Urinary bladder (tissue), 4 donors: Measurements from ENCODE around the gene VWCE. TPM values are rescaled to one million over a fixed set of nuclear protein-coding genes. Genes with fewer than 3 reads are reported as not detected.

Experiments used
- DNase-seq: peaks from one replicate; pipeline ENCODE4 v3.0.0-alpha.2; 2015; ENCODE audit errors: extremely low spot score
- H3K27ac ChIP-seq: one replicate; pipeline ENCODE4 v1.5.1; 2013; ENCODE audit warnings: low read depth, mild to moderate bottlenecking, moderate library complexity
- H3K36me3 ChIP-seq: one replicate; pipeline ENCODE4 v1.6.1; 2013; ENCODE audit warnings: mild to moderate bottlenecking, moderate library complexity; ENCODE audit not compliant: insufficient read depth
- H3K4me1 ChIP-seq: one replicate; pipeline ENCODE4 v1.6.1; 2013; ENCODE audit warnings: mild to moderate bottlenecking, moderate library complexity; ENCODE audit not compliant: insufficient read depth
- H3K4me3 ChIP-seq: one replicate; pipeline ENCODE4 v1.5.1; 2013; ENCODE audit warnings: low read depth, low read length
- WGBS: extraction: QIAGEN DNeasy Blood & Tissue Kit; methylation state at CpG from one replicate; pipeline ENCODE4 v1.1.7; 2013; 5-methylcytosine and 5-hydroxymethylcytosine counted together
- polyA plus RNA-seq: library from polyadenylated mRNA; stranded (reverse); fragments of 200-250 nt; gene quantifications from one replicate; pipeline ENCODE4 v1.2.3, GENCODE V29; 2013
- total RNA-seq: library from RNA; depleted of rRNA; stranded (reverse); fragments of >200 nt; gene quantifications from one replicate; pipeline ENCODE4 v1.2.3, GENCODE V29; 2014
- donor health status: healthy with polysubstance abuse.
- donor health status: healthy.

Gene VWCE
- total and polyA plus RNA-seq, 2 donors, result 0.63 to 0.67 TPM

DNA sequence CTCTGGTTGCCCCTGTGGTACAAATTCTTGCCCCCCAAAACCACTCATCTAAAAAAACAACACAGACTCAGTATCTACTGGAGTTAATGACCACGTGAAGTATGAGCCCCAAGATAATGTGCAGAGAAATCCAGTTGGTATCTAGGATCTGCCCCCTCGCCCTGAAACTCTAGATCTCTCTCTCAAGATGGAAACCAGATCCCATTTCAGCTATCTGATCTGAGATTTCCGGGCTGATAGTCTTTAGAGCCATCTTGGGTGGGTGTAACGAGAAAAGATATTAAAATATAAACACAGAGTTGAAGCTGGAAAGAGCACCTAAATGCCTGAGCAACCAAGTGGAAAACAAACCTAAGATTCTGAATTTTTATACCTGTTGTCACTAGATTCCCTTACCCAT is 14.0 kb upstream of the VWCE start:
- WGBS, result 73% methylated on average over 4 of the region's 4 CpGs
- H3K36me3 ChIP-seq, result no peaks in the 10 kb centered on the region
- no peak overlapping the region for H3K27ac ChIP-seq
- no peak for DNase-seq
- no peaks in the 10 kb centered on the region for H3K4me1 ChIP-seq
- H3K4me3 ChIP-seq, result no peak overlapping the region

DNA sequence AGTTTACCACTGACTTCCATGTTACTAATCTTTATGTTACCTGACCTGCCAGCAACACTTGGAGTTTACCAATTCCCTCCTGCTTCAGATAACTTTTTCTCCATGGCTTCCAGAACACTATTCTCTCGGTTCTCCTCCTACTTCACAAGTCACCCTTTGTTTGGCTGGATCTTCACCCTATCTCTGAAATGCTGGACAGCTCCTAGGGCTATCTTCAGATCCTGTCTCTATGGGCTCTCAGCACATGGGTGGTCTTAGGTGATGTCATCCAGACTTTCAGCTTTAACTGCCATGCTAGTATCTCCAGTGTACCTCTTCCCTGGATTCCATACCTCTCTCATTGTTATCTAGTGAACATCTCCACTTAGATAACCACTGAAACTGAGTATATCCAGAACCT is 12.2 kb upstream of the VWCE start:
- Histone ChIP-seq H3K4me1 (no peaks in the 10 kb centered on the region), H3K4me3 (no peak overlapping the region), H3K27ac (no peak overlapping the region), H3K36me3 (peaks cover 4% of the 10 kb centered on the region)
- no peak for DNase-seq
- WGBS, result 67% methylated on average over 1 of the region's 1 CpG

DNA sequence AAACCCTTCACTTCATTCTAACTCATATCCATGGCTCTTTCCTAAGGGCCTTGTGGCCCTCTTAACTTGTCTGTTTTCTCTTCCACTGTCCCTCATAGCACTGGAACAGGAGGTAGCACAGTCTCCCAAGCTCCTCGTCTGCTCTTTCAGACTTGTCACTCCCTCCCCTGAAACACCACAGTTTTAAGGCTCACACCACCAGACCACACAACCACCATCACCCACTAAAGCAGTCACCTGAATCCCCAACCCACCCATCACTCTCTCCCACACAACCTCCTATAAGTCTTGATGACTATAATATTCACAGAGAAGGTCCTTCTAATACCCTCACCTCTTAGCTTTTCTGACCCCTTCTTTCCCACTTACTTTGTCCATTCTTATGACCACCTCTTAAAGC is 11.1 kb upstream of the VWCE start:
- peaks cover 8% of the 10 kb centered on the region for H3K36me3 ChIP-seq
- DNase-seq, result no peak
- H3K27ac ChIP-seq, result no peak overlapping the region
- 89% methylated on average over 1 of the region's 1 CpG for WGBS
- H3K4me1 ChIP-seq, result no peaks in the 10 kb centered on the region
- H3K4me3 ChIP-seq, result no peak overlapping the region

DNA sequence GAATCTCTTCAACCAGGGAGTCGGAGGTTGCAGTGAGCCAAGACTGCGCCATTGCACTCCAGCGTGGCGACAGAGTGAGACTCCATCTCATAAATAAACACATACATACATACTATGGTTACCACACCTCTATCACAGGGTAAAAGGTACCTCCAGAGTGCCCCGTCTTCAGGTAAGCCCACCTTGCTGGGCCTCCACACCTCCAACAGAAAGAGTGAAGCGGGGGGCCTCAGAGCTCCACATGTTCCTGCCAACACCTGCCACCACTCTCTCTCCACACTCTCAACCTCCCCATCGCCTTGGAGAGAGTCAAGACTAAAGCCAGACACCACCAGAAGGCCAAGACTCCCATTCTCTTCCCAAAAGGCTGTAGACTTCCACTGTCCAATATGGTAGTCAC is 10.3 kb upstream of the VWCE start:
- 96% methylated on average over 7 of the region's 7 CpGs for WGBS
- peaks cover 8% of the 10 kb centered on the region for H3K36me3 ChIP-seq
- no peak overlapping the region for H3K4me3 ChIP-seq
- no peak overlapping the region for H3K27ac ChIP-seq
- no peak for DNase-seq
- no peaks in the 10 kb centered on the region for H3K4me1 ChIP-seq

DNA sequence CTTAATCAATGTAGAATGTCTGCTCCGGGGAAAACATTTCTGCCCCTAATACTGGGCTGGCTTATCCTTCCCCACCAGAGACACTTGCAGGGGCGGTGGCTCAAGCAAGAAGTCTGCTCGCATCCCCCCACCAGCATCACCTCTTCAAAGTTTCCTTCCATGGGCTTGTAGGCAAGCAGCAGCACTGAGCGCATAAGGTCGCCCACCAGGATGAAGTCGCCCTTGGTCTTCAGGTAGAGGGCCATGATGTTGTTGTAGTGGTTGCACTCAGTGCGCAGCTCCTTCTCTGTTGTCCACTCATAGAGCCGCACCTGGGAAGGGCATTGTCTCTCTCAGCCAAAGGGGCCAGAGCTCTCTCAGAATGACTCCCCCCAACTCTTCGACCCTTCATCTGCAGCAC is 8.6 kb upstream of the VWCE start:
- peaks cover 14% of the 10 kb centered on the region for H3K36me3 ChIP-seq
- H3K4me3 ChIP-seq, result no peak overlapping the region
- 95% methylated on average over 9 of the region's 9 CpGs for WGBS
- DNase-seq, result no peak
- no peak overlapping the region for H3K27ac ChIP-seq
- no peaks in the 10 kb centered on the region for H3K4me1 ChIP-seq

DNA sequence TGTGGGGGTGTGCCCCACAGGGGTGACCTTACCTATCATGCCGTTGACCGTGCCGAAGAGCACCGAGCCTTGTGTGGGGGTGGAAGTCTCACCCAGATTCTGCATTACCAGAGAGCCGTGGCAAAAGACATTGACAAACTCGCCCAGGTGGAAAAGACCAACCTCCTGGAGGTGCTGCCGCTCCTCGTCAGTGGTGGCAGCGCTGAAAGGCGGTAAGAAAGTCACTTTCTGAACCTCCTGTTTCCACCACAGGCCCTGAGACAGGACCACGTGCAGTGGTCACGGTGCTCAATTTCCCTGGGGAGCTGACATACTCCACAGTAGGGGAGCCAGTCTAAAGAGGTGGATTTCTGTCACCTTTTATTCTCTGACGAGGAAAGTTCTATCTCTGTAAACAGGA is 7.4 kb upstream of the VWCE start:
- no peak for DNase-seq
- no peak overlapping the region for H3K27ac ChIP-seq
- no peak overlapping the region for H3K4me3 ChIP-seq
- H3K4me1 ChIP-seq, result no peaks in the 10 kb centered on the region
- H3K36me3 ChIP-seq, result peaks cover 14% of the 10 kb centered on the region
- 94% methylated on average over 13 of the region's 13 CpGs for WGBS

DNA sequence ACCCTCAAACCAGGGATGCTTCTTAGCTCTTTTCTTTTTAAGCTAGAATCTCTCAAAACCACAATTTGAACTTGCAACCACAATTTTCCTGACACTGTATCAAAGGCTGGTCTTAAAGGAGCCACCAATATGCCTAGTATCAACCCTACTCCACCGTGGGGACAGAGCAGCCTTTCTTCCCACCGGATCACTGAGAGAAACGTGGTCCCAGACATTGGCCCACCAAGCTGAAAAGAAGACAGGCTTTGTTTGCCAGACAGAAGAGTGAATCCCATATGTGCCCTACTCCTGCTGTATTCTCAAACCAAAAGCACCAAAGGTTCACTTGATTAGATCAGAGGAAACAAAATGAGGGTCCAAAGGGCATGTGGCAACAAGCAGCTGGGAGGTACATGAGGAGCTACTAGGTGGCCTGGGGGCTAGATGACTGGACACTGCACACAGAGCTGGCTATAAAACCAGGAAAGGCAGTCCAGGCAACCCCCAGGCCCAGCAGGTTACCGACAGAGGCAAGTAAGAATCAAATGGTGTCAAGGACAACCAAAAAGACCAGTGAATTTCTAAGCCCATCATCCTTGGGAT is 3.6 kb upstream of the VWCE start:
- Histone ChIP-seq H3K36me3 (peaks cover 14% of the 10 kb centered on the region), H3K4me1 (no peaks in the 10 kb centered on the region), H3K4me3 (no peak overlapping the region), H3K27ac (no peak overlapping the region)
- DNase-seq, result no peak
- WGBS, result 80% methylated on average over 4 of the region's 4 CpGs

DNA sequence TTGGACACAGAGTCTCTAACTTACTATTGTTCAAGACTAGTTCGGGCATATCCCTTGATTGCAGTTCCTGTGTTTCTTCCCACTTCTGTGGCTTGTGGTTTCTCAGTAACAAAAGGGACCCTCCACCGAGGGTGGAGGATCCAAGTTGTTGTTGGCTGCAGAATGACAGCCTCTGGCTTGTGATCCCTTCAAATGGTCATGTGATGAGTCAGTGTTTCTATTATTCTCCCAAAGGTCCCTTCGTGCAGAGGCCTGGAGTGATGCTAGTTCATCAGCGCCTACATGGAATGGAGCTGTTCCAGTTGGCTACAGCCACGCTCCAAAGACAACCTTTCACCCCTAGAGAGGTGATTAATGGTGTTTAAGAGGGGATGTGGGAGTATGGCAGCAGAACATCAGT is 2.6 kb upstream of the VWCE start:
- no peak overlapping the region for H3K4me3 ChIP-seq
- H3K36me3 ChIP-seq, result peaks cover 12% of the 10 kb centered on the region
- H3K27ac ChIP-seq, result no peak overlapping the region
- WGBS, result 38% methylated on average over 5 of the region's 5 CpGs
- H3K4me1 ChIP-seq, result no peaks in the 10 kb centered on the region
- DNase-seq, result no peak

DNA sequence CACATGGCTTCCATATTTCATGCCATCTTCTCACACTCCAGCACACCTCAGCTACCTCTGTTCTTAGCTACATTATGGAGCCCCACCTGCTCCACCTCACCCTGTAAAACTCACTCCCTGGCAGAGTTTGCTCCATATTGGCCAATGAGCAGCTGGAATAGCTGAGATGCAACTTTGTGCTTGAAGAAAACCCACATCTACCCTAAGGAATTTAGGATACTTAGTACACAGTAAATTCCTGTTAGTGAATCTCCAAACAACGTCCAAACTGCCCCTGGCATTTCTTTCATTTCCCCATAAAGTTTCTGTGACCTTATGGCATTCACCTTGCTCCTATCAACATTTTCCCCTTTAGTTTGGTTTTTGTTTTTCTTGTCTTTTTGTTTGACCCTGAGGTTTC is 2.2 kb upstream of the VWCE start:
- Histone ChIP-seq H3K36me3 (peaks cover 10% of the 10 kb centered on the region), H3K4me3 (no peak overlapping the region)

DNA sequence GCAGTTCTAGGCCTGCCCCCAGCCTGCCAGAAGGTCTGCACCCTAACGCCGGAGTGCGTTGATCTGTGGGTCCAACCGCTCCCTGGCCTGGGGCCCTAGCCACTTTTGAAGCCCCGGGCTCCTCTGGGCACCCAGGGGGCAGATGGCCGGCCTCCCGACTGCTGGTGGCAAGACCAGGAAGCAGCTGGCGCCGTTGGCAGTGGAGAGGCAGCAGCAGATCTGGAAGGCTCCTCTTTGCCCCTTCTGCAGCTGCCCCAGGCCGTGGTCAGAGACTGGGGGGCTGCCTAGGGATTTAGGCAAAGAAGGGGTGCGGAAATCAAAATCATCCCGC is 445 bp upstream of the VWCE start:
- H3K27ac ChIP-seq, result no peak overlapping the region
- H3K36me3 ChIP-seq, result peaks cover 7% of the 10 kb centered on the region
- H3K4me3 ChIP-seq, result peak overlapping the region; percentile 41
- no peaks in the 10 kb centered on the region for H3K4me1 ChIP-seq
- DNase-seq, result no peak
- WGBS, result 60% methylated on average over 12 of the region's 12 CpGs

More for the DNA sequence above, 2.2 kb upstream of the VWCE start:
- Histone ChIP-seq H3K4me1 (no peaks in the 10 kb centered on the region), H3K27ac (no peak overlapping the region)
- 48% methylated on average over 1 of the region's 1 CpG for WGBS
- no peak for DNase-seq

DNA sequence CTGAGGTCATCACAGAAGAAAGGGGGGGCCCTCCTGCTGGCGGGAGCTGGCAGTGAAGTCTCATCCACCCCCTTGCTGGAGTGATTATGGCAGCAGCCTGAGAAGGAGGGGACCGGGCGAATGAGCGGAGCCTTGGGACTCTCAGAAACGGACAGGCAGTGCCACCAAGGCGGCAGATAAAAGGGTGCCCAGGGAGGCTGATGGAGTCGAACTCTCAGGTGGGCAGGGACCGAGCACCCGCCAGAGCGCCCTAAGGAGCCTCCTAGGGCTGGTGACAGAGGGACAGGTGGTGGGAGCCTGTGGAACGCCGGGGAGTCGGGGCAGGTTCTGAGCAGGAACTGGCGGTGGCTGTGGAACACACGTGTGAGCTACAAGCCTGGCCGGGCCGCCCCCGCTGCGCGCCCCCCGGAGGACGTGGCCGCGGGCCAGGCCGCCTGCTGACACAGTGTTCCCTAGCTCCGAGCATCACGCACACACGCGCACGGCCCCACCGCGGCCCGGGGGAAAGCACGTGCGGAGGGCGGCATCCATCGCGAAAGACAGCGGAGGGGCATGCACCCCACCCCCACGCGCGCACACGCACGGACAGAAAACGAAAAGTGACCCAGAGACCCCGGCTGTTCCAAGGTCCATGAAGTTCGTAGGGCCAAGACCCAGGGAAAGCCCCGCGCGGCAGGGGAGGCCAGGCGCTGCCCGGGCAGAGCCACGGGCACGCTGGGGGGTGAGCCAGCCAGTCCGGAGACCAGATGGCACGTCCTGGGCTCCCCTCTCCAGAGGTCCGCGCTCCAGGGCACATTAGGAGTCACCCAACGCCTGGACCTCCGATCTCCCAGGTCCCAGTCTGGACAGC is 1.0 kb downstream of the VWCE start:
- Histone ChIP-seq H3K4me3 (peak overlapping the region; percentile 41), H3K4me1 (no peaks in the 10 kb centered on the region), H3K36me3 (no peaks in the 10 kb centered on the region), H3K27ac (no peak overlapping the region)
- DNase-seq, result no peak
- WGBS, result 1% methylated on average over 60 of the region's 60 CpGs

DNA sequence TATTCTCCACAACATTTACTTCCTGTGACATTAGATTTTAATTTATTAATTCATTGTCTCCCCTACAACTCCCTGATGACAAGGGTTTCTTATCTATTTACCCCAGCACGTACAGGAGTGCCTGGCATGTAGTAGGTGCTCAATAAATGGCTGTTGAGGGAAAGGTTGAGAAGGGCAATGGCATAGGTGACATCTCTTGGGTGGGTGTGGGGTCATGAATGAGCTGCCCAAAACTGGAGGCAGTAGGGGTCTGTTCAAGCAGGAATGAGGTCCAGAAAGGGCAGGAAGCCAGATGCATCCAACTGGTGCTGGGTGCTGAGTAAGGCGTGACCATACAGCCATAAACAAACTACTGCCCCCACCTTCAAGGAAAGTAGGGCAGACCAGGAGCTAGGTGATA is 2.8 kb downstream of the VWCE start:
- Histone ChIP-seq H3K4me3 (no peak overlapping the region), H3K36me3 (no peaks in the 10 kb centered on the region), H3K4me1 (no peaks in the 10 kb centered on the region), H3K27ac (no peak overlapping the region)
- WGBS, result 93% methylated on average over 2 of the region's 2 CpGs
- no peak for DNase-seq

DNA sequence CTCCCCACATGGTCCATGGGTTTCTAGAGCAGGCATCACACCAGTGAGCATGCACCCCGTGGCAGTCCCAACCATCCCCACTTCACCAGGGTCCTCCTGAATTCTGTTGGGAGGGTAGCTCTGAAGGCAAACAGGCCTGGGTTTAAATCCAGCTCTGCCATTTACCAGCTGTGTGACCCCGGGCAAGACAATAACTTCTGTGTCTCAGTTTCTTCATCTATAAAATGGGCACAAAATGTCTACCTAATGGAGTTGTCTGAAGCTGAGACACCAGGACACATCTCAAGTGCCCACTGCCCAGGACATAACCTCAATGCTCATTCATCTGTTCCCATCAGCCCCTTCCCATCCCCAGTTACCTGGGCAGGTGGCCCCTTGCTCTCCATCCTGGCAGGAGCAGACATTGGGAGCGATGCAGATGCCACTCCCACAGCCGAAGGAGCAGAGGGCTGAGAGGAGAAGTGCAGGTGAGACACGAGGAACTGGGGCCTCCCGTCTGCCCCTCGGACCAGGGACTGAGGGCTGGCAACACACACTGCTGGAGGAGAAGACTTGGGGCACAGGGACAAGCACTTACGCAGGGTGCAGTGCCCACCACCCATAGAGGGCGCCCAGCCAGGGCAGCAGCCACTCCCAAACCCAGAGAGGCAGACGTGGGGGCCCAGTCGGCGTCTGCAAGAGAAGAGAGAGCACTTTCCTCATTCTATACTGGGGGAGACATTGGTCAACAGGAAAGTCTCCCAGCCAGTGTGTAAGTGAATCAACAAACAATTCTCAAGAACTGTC is 4.0 kb downstream of the VWCE start:
- H3K4me3 ChIP-seq, result no peak overlapping the region
- H3K27ac ChIP-seq, result no peak overlapping the region
- WGBS, result 86% methylated on average over 12 of the region's 12 CpGs
- no peak for DNase-seq
- no peaks in the 10 kb centered on the region for H3K36me3 ChIP-seq
- H3K4me1 ChIP-seq, result no peaks in the 10 kb centered on the region
